Neural cell (in vitro differentiated cells): ENCODE data around the gene ATG2B. TPM values are rescaled to one million over a fixed set of nuclear protein-coding genes. Genes with fewer than 3 reads are reported as not detected.

Source experiments
- H2AFZ ChIP-seq: fragments of 200-600, 300-800 bp; sonication (generic), shearing (Covaris generic); 2 replicates; pipeline ENCODE4 v1.6.0; 2014; ENCODE audit warnings: low read depth, mild to moderate bottlenecking, antibody characterized with exemption, low read length, moderate library complexity
- H3F3A ChIP-seq: fragments of 200-600 bp; shearing (Covaris generic); 2 replicates; pipeline ENCODE4 v1.6.1; 2016; ENCODE audit warnings: mild to moderate bottlenecking, moderate library complexity, mixed read lengths, antibody characterized with exemption, low read length; ENCODE audit not compliant: insufficient read depth, poor library complexity, severe bottlenecking
- H3K27ac ChIP-seq: fragments of 200-600, 300-800 bp; sonication (generic), shearing (Covaris generic); 2 replicates; pipeline ENCODE4 v1.5.1; 2014; ENCODE audit warnings: mild to moderate bottlenecking, low read length, moderate library complexity
- H3K27me3 ChIP-seq: fragments of 300-800, 200-600 bp; sonication (generic), shearing (Covaris generic); 2 replicates; pipeline ENCODE4 v1.6.0; 2014; ENCODE audit warnings: mild to moderate bottlenecking, low read depth, low read length, moderate library complexity; ENCODE audit not compliant: insufficient read depth
- H3K36me3 ChIP-seq: fragments of 300-800, 200-600 bp; sonication (generic), shearing (Covaris generic); 2 replicates; pipeline ENCODE4 v1.5.1; 2014; ENCODE audit warnings: mild to moderate bottlenecking, antibody characterized with exemption, low read length, moderate library complexity; ENCODE audit not compliant: insufficient read depth
- H3K4me2 ChIP-seq: fragments of 300-800, 200-600 bp; sonication (generic), shearing (Covaris generic); 2 replicates; pipeline ENCODE4 v1.6.0; 2014; ENCODE audit warnings: mild to moderate bottlenecking, low read length
- H3K4me3 ChIP-seq: fragments of 300-800, 200-600 bp; sonication (generic), shearing (Covaris generic); 2 replicates; pipeline ENCODE4 v1.5.1; 2014; ENCODE audit warnings: mild to moderate bottlenecking, low read length, moderate library complexity
- H3K79me2 ChIP-seq: fragments of 200-600 bp; shearing (Covaris generic); replicated peaks from 2 replicates; pipeline ENCODE4 v1.6.0; 2014; ENCODE audit warnings: mild to moderate bottlenecking, low read length, moderate library complexity; ENCODE audit not compliant: insufficient read depth
- H3K9ac ChIP-seq: fragments of 300-800, 200-600 bp; sonication (generic), shearing (Covaris generic); 2 replicates; pipeline ENCODE4 v1.6.1; 2016; ENCODE audit warnings: mild to moderate bottlenecking, low read length, mixed read lengths
- H3K9me2 ChIP-seq: fragments of 200-600 bp; shearing (Covaris generic); 2 replicates; pipeline ENCODE4 v1.6.1; 2016; ENCODE audit warnings: mild to moderate bottlenecking, low read length, mixed read lengths; ENCODE audit not compliant: insufficient read depth
- H3K9me3 ChIP-seq: fragments of 200-600, 300-800 bp; sonication (generic), shearing (Covaris generic); 2 replicates; pipeline ENCODE4 v1.6.1; 2016; ENCODE audit warnings: mild to moderate bottlenecking, mixed run types, low read length, moderate library complexity, mixed read lengths
- H4K20me1 ChIP-seq: fragments of 200-600 bp; shearing (Covaris generic); 2 replicates; pipeline ENCODE4 v1.6.1; 2016; ENCODE audit warnings: mild to moderate bottlenecking, mixed run types; ENCODE audit not compliant: insufficient read depth
- CTCF ChIP-seq: fragments of 450-650 bp; IDR thresholded peaks from 2 replicates; pipeline ENCODE4 v1.5.1; 2014; ENCODE audit warnings: antibody characterized with exemption, mild to moderate bottlenecking, moderate library complexity; ENCODE audit not compliant: poor library complexity, severe bottlenecking
- EP300 ChIP-seq: fragments of 450-650 bp; conservative IDR thresholded peaks from 2 replicates; pipeline ENCODE4 v1.6.1; 2014; ENCODE audit warnings: antibody characterized with exemption, mild to moderate bottlenecking, moderate library complexity; ENCODE audit not compliant: poor library complexity, severe bottlenecking
- MXI1 ChIP-seq: fragments of 450-650 bp; conservative IDR thresholded peaks from 2 replicates; pipeline ENCODE4 v1.6.1; 2014; ENCODE audit warnings: antibody characterized with exemption, mild to moderate bottlenecking; ENCODE audit not compliant: poor library complexity, severe bottlenecking
- POLR2AphosphoS5 ChIP-seq: IDR thresholded peaks from 2 replicates; pipeline ENCODE4 v1.6.1; 2012
- RAD21 ChIP-seq: fragments of 450-650 bp; conservative IDR thresholded peaks from 2 replicates; pipeline ENCODE4 v1.6.1; 2014; ENCODE audit warnings: antibody characterized with exemption, mild to moderate bottlenecking, moderate library complexity
- REST ChIP-seq: IDR thresholded peaks from 2 replicates; pipeline ENCODE4 v1.6.1; 2012; ENCODE audit warnings: borderline replicate concordance
- SMC3 ChIP-seq: fragments of 450-650 bp; conservative IDR thresholded peaks from 2 replicates; pipeline ENCODE4 v1.6.1; 2014; ENCODE audit warnings: antibody characterized with exemption, mild to moderate bottlenecking, moderate library complexity; ENCODE audit not compliant: poor library complexity
- TAF1 ChIP-seq: IDR thresholded peaks from 2 replicates; pipeline ENCODE4 v1.6.1; 2012; ENCODE audit warnings: low read depth
- polyA plus RNA-seq: library from polyadenylated mRNA; depleted of rRNA; stranded (reverse); fragments of >200 nt; gene quantifications from 2 replicates; pipeline ENCODE4 v1.2.3, GENCODE V29; 2014

The ATG2B gene
- polyA plus RNA-seq, 1 donor from 2014 or later = 16.2 TPM

GRCh38 chr14:96285667-96286066 lies 77.5 kb downstream of the ATG2B start:
- Histone ChIP-seq H3F3A (no peaks in the 10 kb centered on the region), H3K79me2 (no peaks in the 10 kb centered on the region), H3K4me3 (no peak overlapping the region), H3K9ac (no peak overlapping the region), H3K36me3 (peaks cover 10% of the 10 kb centered on the region), H3K9me3 (no peaks in the 10 kb centered on the region), H3K27me3 (no peaks in the 10 kb centered on the region), H3K4me2 (no peak overlapping the region), H3K9me2 (no peaks in the 10 kb centered on the region), H2AFZ (no peak overlapping the region), H3K27ac (no peak overlapping the region), H4K20me1 (no peaks in the 10 kb centered on the region)
- TF ChIP-seq MXI1 (no peak), CTCF (no peak), REST (no peak), EP300 (no peak), SMC3 (no peak), TAF1 (no peak), RAD21 (no peak)

GRCh38 chr14:96284430-96284829 lies 78.7 kb downstream of the ATG2B start:
- Histone ChIP-seq H3F3A (no peaks in the 10 kb centered on the region), H3K4me3 (no peak overlapping the region), H3K27me3 (no peaks in the 10 kb centered on the region), H3K4me2 (no peak overlapping the region), H4K20me1 (no peaks in the 10 kb centered on the region), H3K9ac (no peak overlapping the region), H3K27ac (no peak overlapping the region), H3K79me2 (no peaks in the 10 kb centered on the region), H3K36me3 (peaks cover 3% of the 10 kb centered on the region), H2AFZ (no peak overlapping the region), H3K9me3 (no peaks in the 10 kb centered on the region), H3K9me2 (no peaks in the 10 kb centered on the region)
- TF ChIP-seq REST (no peak), MXI1 (no peak), POLR2AphosphoS5 (no peak), TAF1 (no peak), EP300 (no peak), RAD21 (no peak), CTCF (no peak)
